Panc1 (cell line): Measurements from ENCODE around the gene MTMR2. TPM values are rescaled to one million over a fixed set of nuclear protein-coding genes. Genes with fewer than 3 reads are reported as not detected.
A peak's percentile ranks its signal among the peaks of the same experiment; 100 is the strongest.

ENCODE experiments used
- ATAC-seq: fragments of 200-7000 bp; cut with Tn5 transposase; 2 replicates; pipeline ENCODE4 v1.9.1; 2020; ENCODE audit warnings: mild to moderate bottlenecking, moderate library complexity
- BruUV-seq: library from RNA; stranded (reverse); fragments of 400-500 nt; replicated peaks from 2 replicates; lab custom pipeline; 2021; lab: Mats Ljungman, UMichigan
- CTCF ChIA-PET: fragments of 300-600 bp; sonication (Branson Sonifier 250); formaldehyde crosslinking; loops from one replicate; lab custom pipeline; 2022; ENCODE audit warnings: antibody characterized with exemption; lab: Charles Lee
- POLR2A ChIA-PET: fragments of 300-600 bp; sonication (Branson Sonifier 250); formaldehyde crosslinking; loops from one replicate; lab custom pipeline; 2022; ENCODE audit warnings: antibody characterized with exemption; lab: Charles Lee
- DNase-seq: peaks from one replicate; pipeline ENCODE4 v3.0.0-alpha.2; 2010; ENCODE audit warnings: low read depth, low spot score
- H3K27ac ChIP-seq: 2 replicates; pipeline ENCODE4 v1.5.1; 2011; ENCODE audit warnings: mild to moderate bottlenecking, low read length, inconsistent platforms
- H3K27me3 ChIP-seq: fragments of 200-500 bp; sonication (Bioruptor generic); 2 replicates; pipeline ENCODE4 v1.6.0; 2014; ENCODE audit warnings: low read length, inconsistent platforms; ENCODE audit not compliant: control insufficient read depth, insufficient read depth
- H3K36me3 ChIP-seq: fragments of 200-500 bp; sonication (Bioruptor generic); 2 replicates; pipeline ENCODE4 v1.5.1; 2014; ENCODE audit warnings: inconsistent platforms, mild to moderate bottlenecking, low read length, moderate library complexity; ENCODE audit not compliant: control insufficient read depth, insufficient read depth
- H3K4me1 ChIP-seq: 2 replicates; pipeline ENCODE4 v1.5.1; 2011; ENCODE audit warnings: inconsistent platforms, mild to moderate bottlenecking, low read length, moderate library complexity; ENCODE audit not compliant: control insufficient read depth, insufficient read depth
- H3K4me3 ChIP-seq, 2 experiments: 2 replicates each; pipeline ENCODE4 v1.5.1; 2011 to 2012; ENCODE audit warnings: low read depth in 2 of 2, low read length in 2 of 2, mild to moderate bottlenecking in 2 of 2, inconsistent platforms in 1 of 2, moderate library complexity in 1 of 2
- H3K9me3 ChIP-seq: fragments of 200-500 bp; sonication (Bioruptor generic); 2 replicates; pipeline ENCODE4 v1.5.1; 2014; ENCODE audit warnings: low read depth, mild to moderate bottlenecking, inconsistent platforms, low read length, moderate library complexity; ENCODE audit not compliant: control insufficient read depth, insufficient read depth
- CTCF ChIP-seq: fragments of 450-650 bp; IDR thresholded peaks from 2 replicates; pipeline ENCODE4 v1.5.1; 2017; ENCODE audit warnings: mild to moderate bottlenecking
- POLR2AphosphoS5 ChIP-seq: IDR thresholded peaks from 2 replicates; pipeline ENCODE4 v1.6.1; 2012; ENCODE audit warnings: mild to moderate bottlenecking, low read depth, low read length, moderate library complexity
- REST ChIP-seq, 2 experiments: IDR thresholded peaks; 2 replicates each; pipeline ENCODE4 v1.6.1; 2011 to 2012; ENCODE audit warnings: low read depth in 2 of 2, control low read depth in 1 of 2, low read length in 1 of 2, mild to moderate bottlenecking in 1 of 2, moderate library complexity in 1 of 2; ENCODE audit not compliant: insufficient read depth in 1 of 2
- SIN3A ChIP-seq: IDR thresholded peaks from 2 replicates; pipeline ENCODE4 v1.6.1; 2012; ENCODE audit warnings: low read depth, mild to moderate bottlenecking, low read length, moderate library complexity, borderline replicate concordance; ENCODE audit not compliant: insufficient read depth
- TCF7L2 ChIP-seq: IDR thresholded peaks from 2 replicates; pipeline ENCODE4 v1.6.1; 2011; ENCODE audit warnings: mild to moderate bottlenecking, low read depth, low read length, inconsistent platforms
- in situ Hi-C: cut with HindIII; loops from 2 replicates; pipeline ENCODE4 v1.10.0; 2016; ENCODE audit warnings: low sequenced_read_pairs, low pct_unique_long_range_greater_than_20kb
- intact Hi-C: fragments of 100-400 bp; cut with micrococcal nuclease; formaldehyde crosslinking; loops from one replicate; pipeline ENCODE4 v1.10.0; 2022; ENCODE audit not compliant: unreplicated experiment
- total RNA-seq: library from RNA; stranded (reverse); gene quantifications from one replicate; pipeline ENCODE4 v1.2.1, GENCODE V29; 2021; ENCODE audit not compliant: unreplicated experiment

MTMR2 gene
- total RNA-seq, 1 experiment from 2014 or later: 44.8 TPM

GRCh38 chr11:95850137-95850536 lies 73.8 kb downstream of the MTMR2 start:
- Histone ChIP-seq H3K36me3 (peaks cover 11% of the 10 kb centered on the region; the same call in 1 of the 2 replicates), H3K4me3 (no peak overlapping the region), H3K27ac (no peak overlapping the region), H3K4me1 (0 out of 2 replicates have a peak, but pooled peaks cover 3% of the 10 kb centered on the region), H3K9me3 (no peaks in the 10 kb centered on the region), H3K27me3 (no peaks in the 10 kb centered on the region)
- no TSS peak for BruUV-seq
- DNase-seq (no peak), ATAC-seq (no peak)
- CTCF ChIA-PET: interaction anchor here (1.3 to 1.4 kb wide), 2 partner anchors 128 to 493 kb away, joined by 6 to 7 read pairs; partner anchors contain the start of gene MAML2
- intact Hi-C loops: no loop called here
- POLR2A ChIA-PET: interaction anchor here (0.6 kb wide), 1 partner anchor 784 kb away, joined by 3 read pairs; no protein-coding TSS in a partner anchor
- in situ Hi-C loops: no loop called here
- TF ChIP-seq CTCF (no peak), REST (IDR thresholded peaks at IDR 0.05; ENCODE audit: insufficient read depth in 1 of 2, low read depth in 2 of 2, low read length in 1 of 2) (no peak), TCF7L2 (no peak), POLR2AphosphoS5 (no peak)

- POLR2A ChIA-PET: interaction anchor here (0.6 kb wide), 1 partner anchor 784 kb away, joined by 3 read pairs; no protein-coding TSS in a partner anchor
- BruUV-seq: no TSS peak
- H3K27ac ChIP-seq: no peak overlapping the region
- peak; percentile 72 for TF ChIP-seq CTCF
- TF ChIP-seq SIN3A: no peak
- intact Hi-C loops (loop anchor here (10.0 kb wide), 1 partner anchor 386 kb away; no protein-coding TSS in a partner anchor), in situ Hi-C loops (no loop called here)
- H3K9me3 ChIP-seq: no peaks in the 10 kb centered on the region
- peak; percentile 39 for DNase-seq
- H3K36me3 ChIP-seq: peaks cover 11% of the 10 kb centered on the region; the same call in 1 of the 2 replicates
- H3K4me3 ChIP-seq: no peak overlapping the region
- CTCF ChIA-PET: interaction anchor here (0.5 to 1.4 kb wide), 6 partner anchors 128 to 577 kb away, joined by 3 to 10 read pairs (median 4); partner anchors contain the start of gene MAML2
- H3K4me1 ChIP-seq: 0 out of 2 replicates have a peak, but pooled peaks cover 3% of the 10 kb centered on the region
- peak; percentile 90 for ATAC-seq
- H3K27me3 ChIP-seq: no peaks in the 10 kb centered on the region
Observed at GRCh38 chr11:95849087-95849825, 74.7 kb downstream of the MTMR2 start.
